GM06990 (cell line): ENCODE data around the gene MRTO4.

Experiments used
- DNase-seq: peaks from one replicate; pipeline ENCODE4 v3.0.0-alpha.2; 2011; ENCODE audit not compliant: insufficient read length; ENCODE audit errors: extremely low read depth
- H3K27me3 ChIP-seq: replicated peaks from 2 replicates; pipeline ENCODE4 v1.6.0; 2011; ENCODE audit warnings: low read length; ENCODE audit not compliant: control insufficient read depth, insufficient read depth
- H3K36me3 ChIP-seq: 2 replicates; pipeline ENCODE4 v1.5.1; 2011; ENCODE audit warnings: low read length; ENCODE audit not compliant: control insufficient read depth, insufficient read depth
- H3K4me3 ChIP-seq: replicated peaks from 2 replicates; pipeline ENCODE4 v1.5.1; 2011; ENCODE audit warnings: low read depth, mild to moderate bottlenecking, control low read depth, low read length
- CTCF ChIP-seq: IDR thresholded peaks from 2 replicates; pipeline ENCODE4 v1.5.1; 2011; ENCODE audit warnings: low read length, control low read depth, mild to moderate bottlenecking, inconsistent platforms; ENCODE audit not compliant: insufficient read depth, poor library complexity, severe bottlenecking

MRTO4 gene

GRCh38 chr1:19251305-19252196 is at the start of gene MRTO4, which contains the start of gene EMC1:
TSS of gene MRTO4 (plus strand) at chr1:19251805. CDS start at chr1:19251836, 31 bp downstream.
TSS of gene EMC1 (minus strand) at chr1:19251524. CDS start at chr1:19251509, 15 bp downstream.
- no peak for TF ChIP-seq CTCF
- Histone ChIP-seq H3K4me3 (peak within 1 kb of the TSS; percentile 98), H3K36me3 (peaks cover 13% of the 10 kb centered on the region), H3K27me3 (no peaks in the 10 kb centered on the region)
- DNase-seq = peak; percentile 95

GRCh38 chr1:19202396-19202795 is 49.2 kb upstream of the MRTO4 start:
- DNase-seq = no peak
- Histone ChIP-seq H3K36me3 (peaks cover 8% of the 10 kb centered on the region), H3K27me3 (no peaks in the 10 kb centered on the region), H3K4me3 (no peak overlapping the region)
- no peak for TF ChIP-seq CTCF

- Histone ChIP-seq H3K27me3 (no peaks in the 10 kb centered on the region), H3K36me3 (peaks cover 7% of the 10 kb centered on the region), H3K4me3 (no peak overlapping the region)
- no peak for DNase-seq
- no peak for TF ChIP-seq CTCF
Observed at GRCh38 chr1:19203440-19203839, 48.2 kb upstream of the MRTO4 start.

GRCh38 chr1:19204446-19205266 is 46.9 kb upstream of the MRTO4 start:
- TF ChIP-seq CTCF = no peak
- Histone ChIP-seq H3K4me3 (no peak overlapping the region), H3K27me3 (no peaks in the 10 kb centered on the region), H3K36me3 (no peaks in the 10 kb centered on the region)
- no peak for DNase-seq

GRCh38 chr1:19205403-19205802 is 46.2 kb upstream of the MRTO4 start:
- no peaks in the 10 kb centered on the region for H3K27me3 ChIP-seq
- no peak for DNase-seq
- no peaks in the 10 kb centered on the region for H3K36me3 ChIP-seq
- H3K4me3 ChIP-seq = no peak overlapping the region; the same call in 1 of the 2 replicates
- TF ChIP-seq CTCF = no peak
